GM20431 (cell line): ENCODE data around the gene NKD1.

ENCODE experiments used
- in situ Hi-C: fragments of 300-500 bp; cut with MseI, MboI; formaldehyde crosslinking; loops from one replicate; pipeline ENCODE4 v1.15.0; 2020; ENCODE audit warnings: low sequenced_read_pairs; ENCODE audit not compliant: unreplicated experiment

Gene NKD1

GRCh38 chr16:50679676-50680555, 131.7 kb downstream of the NKD1 start:
- in situ Hi-C loops, result no loop called here

- in situ Hi-C loops, result no loop called here
These were observed 132.3 kb downstream of the NKD1 start for GRCh38 chr16:50680556-50680893.

- in situ Hi-C loops, result no loop called here
These were observed 133.1 kb downstream of the NKD1 start, which contains the start of gene SNX20 for GRCh38 chr16:50681021-50681885. Gene SNX20 (minus strand): TSS chr16:50681312. CDS start chr16:50677526, 3,786 bp downstream.

GRCh38 chr16:50683689-50684374, 135.6 kb downstream of the NKD1 start:
- in situ Hi-C loops, result no loop called here

GRCh38 chr16:50684823-50685461, 136.7 kb downstream of the NKD1 start:
- in situ Hi-C loops, result no loop called here

GRCh38 chr16:50685462-50686063, 137.4 kb downstream of the NKD1 start:
- in situ Hi-C loops, result no loop called here

- in situ Hi-C loops, result no loop called here
These were observed 139.9 kb downstream of the NKD1 start for GRCh38 chr16:50688083-50688482.

GRCh38 chr16:50688867-50689266, 140.7 kb downstream of the NKD1 start:
- in situ Hi-C loops, result no loop called here

GRCh38 chr16:50690177-50690576, 142.0 kb downstream of the NKD1 start:
- in situ Hi-C loops, result no loop called here

- in situ Hi-C loops, result no loop called here
These were observed 144.4 kb downstream of the NKD1 start for GRCh38 chr16:50692644-50692998.

GRCh38 chr16:50692999-50693781, 145.0 kb downstream of the NKD1 start, which contains the start of gene NOD2:
Gene NOD2 (plus strand): TSS chr16:50693606. CDS start chr16:50699496, 5,890 bp downstream.
- in situ Hi-C loops, result no loop called here

GRCh38 chr16:50694206-50694605, 146.0 kb downstream of the NKD1 start:
- in situ Hi-C loops, result no loop called here

- in situ Hi-C loops, result no loop called here
These were observed 147.1 kb downstream of the NKD1 start for GRCh38 chr16:50695017-50696000.

- in situ Hi-C loops, result no loop called here
These were observed 147.9 kb downstream of the NKD1 start for GRCh38 chr16:50696126-50696525.

GRCh38 chr16:50696575-50697420, 148.6 kb downstream of the NKD1 start:
- in situ Hi-C loops, result no loop called here

GRCh38 chr16:50697421-50697715, 149.2 kb downstream of the NKD1 start:
- in situ Hi-C loops, result no loop called here
